Breast epithelium (tissue), 4 donors: ENCODE results near the gene CCDC43. TPM values are rescaled to one million over a fixed set of nuclear protein-coding genes. Genes with fewer than 3 reads are reported as not detected.

Experiments used
- DNase-seq, 2 donors: peaks; one replicate each; pipeline ENCODE4 v3.0.0-alpha.2; 2019; ENCODE audit warnings: low spot score in 2 of 2
- H3K27ac ChIP-seq, 2 donors: fragments of 200-600 bp; sonication (generic) in 1 of 2; one replicate each; pipeline ENCODE4 v1.5.1; 2016 to 2019; ENCODE audit warnings: mild to moderate bottlenecking in 1 of 2
- H3K27me3 ChIP-seq, 2 donors: fragments of 200-600 bp; sonication (generic) in 1 of 2; one replicate each; pipeline versions ENCODE4 v1.5.1 to v1.6.0; 2017 to 2019; ENCODE audit warnings: control low read depth in 1 of 2, mild to moderate bottlenecking in 1 of 2
- H3K36me3 ChIP-seq: fragments of 200-600 bp; one replicate; pipeline ENCODE4 v1.5.1; 2019
- H3K4me1 ChIP-seq, 2 donors: fragments of 200-600 bp; sonication (generic); one replicate each; pipeline ENCODE4 v1.5.1; 2016 to 2019; ENCODE audit warnings: control low read depth in 1 of 2
- H3K4me3 ChIP-seq, 3 donors: fragments of 200-600 bp; sonication (generic); 1 replicate in 2 of 3; 2 replicates in 1 of 3; pipeline ENCODE4 v1.5.1; 2016 to 2019; ENCODE audit warnings: mild to moderate bottlenecking in 3 of 3, moderate library complexity in 2 of 3
- H3K9me3 ChIP-seq, 2 donors: fragments of 200-600 bp; sonication (generic) in 1 of 2; one replicate each; pipeline ENCODE4 v1.5.1; 2016 to 2019; ENCODE audit warnings: control low read depth in 1 of 2
- CTCF ChIP-seq, 3 donors: fragments of 450-650 bp; IDR thresholded peaks; one replicate each; pipeline ENCODE4 v1.5.1; 2016 to 2017; ENCODE audit warnings: antibody characterized with exemption in 3 of 3, mild to moderate bottlenecking in 3 of 3, moderate library complexity in 3 of 3
- POLR2A ChIP-seq: fragments of 450-650 bp; IDR thresholded peaks from one replicate; pipeline ENCODE4 v1.6.1; 2016; ENCODE audit warnings: antibody characterized with exemption, mild to moderate bottlenecking, moderate library complexity
- POLR2AphosphoS5 ChIP-seq, 3 donors: sonication (generic); formaldehyde crosslinking; IDR thresholded peaks; one replicate each; pipeline ENCODE4 v1.6.1; 2017; ENCODE audit warnings: antibody characterized with exemption in 3 of 3
- intact Hi-C: fragments of 100-400 bp; cut with DNase I; formaldehyde crosslinking; loops from one replicate; pipeline ENCODE4 v1.15.1; 2023; ENCODE audit warnings: low total_unique reads
- total RNA-seq, 3 donors: library from RNA; depleted of rRNA; stranded (reverse); fragments of >200 nt; gene quantifications; one replicate each; pipeline ENCODE4 v1.1.0, GENCODE V29; 2016

CCDC43 gene
- 10 to 100 TPM; 16.6 to 22.8 (median 16.7) TPM for total RNA-seq

GRCh38 chr17:44689477-44690217, at the start of gene CCDC43:
Gene CCDC43, minus strand, starts transcription at chr17:44689776. Its CDS starts 23 bp downstream, at chr17:44689753.
- TF ChIP-seq POLR2AphosphoS5 (IDR thresholded peaks at IDR 0.05) (peak; percentile 20 to 70 (median 41)), POLR2A (peak; percentile 25), CTCF (IDR thresholded peaks at IDR 0.05) (no peak)
- H3K27ac ChIP-seq: peak within 1 kb of the TSS; percentile 79 to 92

GRCh38 chr17:44738214-44738906, 48.8 kb upstream of the CCDC43 start:
- intact Hi-C loops: no loop called here
- no peak for DNase-seq
- Histone ChIP-seq H3K9me3 (no peaks in the 10 kb centered on the region), H3K4me1 (no peaks in the 10 kb centered on the region), H3K4me3 (no peak overlapping the region), H3K36me3 (no peaks in the 10 kb centered on the region), H3K27ac (no peak overlapping the region), H3K27me3 (no peaks in the 10 kb centered on the region)
- TF ChIP-seq POLR2AphosphoS5 (IDR thresholded peaks at IDR 0.05) (no peak), CTCF (IDR thresholded peaks at IDR 0.05) (no peak), POLR2A (no peak)

More at GRCh38 chr17:44689477-44690217, at the start of gene CCDC43:
- intact Hi-C loops: no loop called here
- H3K9me3 ChIP-seq: no peaks in the 10 kb centered on the region
- H3K4me1 ChIP-seq: peaks cover 6 to 20% of the 10 kb centered on the region in 2 donors
- DNase-seq: peak; percentile 77 to 83
- H3K36me3 ChIP-seq: no peaks in the 10 kb centered on the region
- peak within 1 kb of the TSS; percentile 80 for H3K4me3 ChIP-seq
- H3K27me3 ChIP-seq: no peaks in the 10 kb centered on the region

- no peak overlapping the region for H3K4me3 ChIP-seq
- intact Hi-C loops: no loop called here
- no peak overlapping the region for H3K27ac ChIP-seq
- DNase-seq: no peak
- H3K9me3 ChIP-seq: no peaks in the 10 kb centered on the region
- H3K27me3 ChIP-seq: no peaks in the 10 kb centered on the region
- TF ChIP-seq CTCF (IDR thresholded peaks at IDR 0.05): no peak
- TF ChIP-seq POLR2AphosphoS5 (IDR thresholded peaks at IDR 0.05): no peak
- TF ChIP-seq POLR2A: no peak
- no peaks in the 10 kb centered on the region for H3K36me3 ChIP-seq
- no peaks in the 10 kb centered on the region for H3K4me1 ChIP-seq
Measured at GRCh38 chr17:44736551-44737240, 47.1 kb upstream of the CCDC43 start.

GRCh38 chr17:44734272-44734671, 44.7 kb upstream of the CCDC43 start:
- no peaks in the 10 kb centered on the region for H3K36me3 ChIP-seq
- no peak overlapping the region for H3K4me3 ChIP-seq
- TF ChIP-seq POLR2A (no peak), CTCF (IDR thresholded peaks at IDR 0.05) (no peak)
- no peak overlapping the region for H3K27ac ChIP-seq
- no peak for DNase-seq
- no peaks in the 10 kb centered on the region for H3K9me3 ChIP-seq
- H3K27me3 ChIP-seq: no peaks in the 10 kb centered on the region
- intact Hi-C loops: no loop called here
- no peaks in the 10 kb centered on the region for H3K4me1 ChIP-seq
